PFSK-1 (cell line): Measurements from ENCODE around the gene CDON.

ENCODE experiments used
- FOXP2 ChIP-seq: optimal IDR thresholded peaks from 2 replicates; pipeline ENCODE3; 2011; ENCODE audit warnings: borderline replicate concordance, control low read depth, inconsistent platforms; ENCODE audit not compliant: insufficient read depth; ENCODE audit errors: extremely low read length, extremely low read depth
- POLR2AphosphoS5 ChIP-seq: IDR thresholded peaks from 2 replicates; pipeline ENCODE4 v1.6.1; 2012; ENCODE audit warnings: low read depth, mild to moderate bottlenecking, control low read depth, low read length, moderate library complexity
- REST ChIP-seq, 2 experiments: IDR thresholded peaks; 2 replicates each; pipeline versions ENCODE4 v1.6.1 to v1.8.0; 2011 to 2012; ENCODE audit warnings: low read depth in 2 of 2, low read length in 2 of 2, control low read depth in 1 of 2, inconsistent platforms in 1 of 2, mild to moderate bottlenecking in 1 of 2, moderate library complexity in 1 of 2; ENCODE audit not compliant: insufficient read depth in 1 of 2
- SIN3A ChIP-seq: IDR thresholded peaks from 2 replicates; pipeline ENCODE4 v1.6.1; 2012; ENCODE audit warnings: mild to moderate bottlenecking, low read length, moderate library complexity, borderline replicate concordance; ENCODE audit not compliant: insufficient read depth
- TAF1 ChIP-seq: IDR thresholded peaks from 2 replicates; pipeline ENCODE4 v1.6.1; 2012; ENCODE audit warnings: low read length, control low read depth, borderline replicate concordance; ENCODE audit not compliant: insufficient read depth

Gene CDON

DNA sequence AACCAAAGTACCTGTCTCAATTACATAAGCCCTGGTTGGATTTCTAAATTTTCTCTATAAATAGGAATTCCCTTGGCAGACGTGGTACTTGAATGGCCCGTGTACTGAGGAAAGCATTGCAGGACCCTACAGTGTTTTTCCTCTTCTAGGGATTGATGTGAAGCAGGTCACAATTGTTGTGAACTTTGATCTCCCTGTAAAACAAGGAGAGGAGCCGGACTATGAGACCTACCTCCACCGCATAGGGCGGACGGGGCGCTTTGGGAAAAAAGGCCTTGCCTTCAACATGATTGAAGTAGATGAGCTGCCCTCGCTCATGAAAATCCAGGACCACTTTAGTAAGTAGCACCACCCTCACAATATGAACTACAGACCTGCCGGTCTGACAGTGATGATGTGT, 141.6 kb downstream of the CDON start:
- no peak for TF ChIP-seq REST (IDR thresholded peaks at IDR 0.05; ENCODE audit: insufficient read depth in 1 of 2, low read depth in 2 of 2, low read length in 2 of 2)

DNA sequence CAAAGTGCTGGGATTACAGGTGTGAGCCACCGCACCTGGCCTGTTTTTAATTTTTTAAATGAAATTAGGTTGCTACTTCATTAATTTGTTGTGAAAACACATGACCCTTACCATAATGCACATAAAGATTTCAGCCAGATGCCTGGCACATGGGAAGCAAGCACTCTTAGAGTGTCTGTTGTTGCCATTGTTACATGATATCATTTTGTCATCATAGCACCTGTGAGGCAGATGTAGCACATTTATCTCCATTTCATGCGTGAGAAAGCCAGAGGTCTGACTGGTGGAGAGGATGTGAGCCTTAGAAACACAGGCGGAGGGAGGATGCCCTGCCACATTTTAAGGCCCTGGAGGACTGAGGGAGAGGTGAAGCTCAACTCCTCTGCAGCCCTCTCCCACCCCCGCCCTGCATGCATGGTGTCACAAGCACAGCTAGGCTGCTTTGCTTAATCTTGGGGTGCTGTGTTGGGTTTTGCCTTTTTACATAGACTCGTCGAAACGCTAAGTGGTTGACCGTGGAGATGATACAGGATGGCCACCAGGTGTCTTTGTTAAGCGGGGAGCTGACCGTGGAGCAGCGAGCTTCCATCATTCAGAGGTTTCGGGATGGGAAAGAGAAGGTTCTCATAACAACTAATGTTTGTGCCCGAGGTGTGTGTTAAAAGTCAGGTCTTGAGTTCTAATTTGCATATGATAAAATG, 144.4 kb downstream of the CDON start:
- TF ChIP-seq REST (IDR thresholded peaks at IDR 0.05; ENCODE audit: insufficient read depth in 1 of 2, low read depth in 2 of 2, low read length in 2 of 2) = no peak

- TF ChIP-seq REST (IDR thresholded peaks at IDR 0.05; ENCODE audit: insufficient read depth in 1 of 2, low read depth in 2 of 2, low read length in 2 of 2) (no peak), FOXP2 (no peak), POLR2AphosphoS5 (no peak), TAF1 (no peak), SIN3A (no peak)
These were observed 145.9 kb downstream of the CDON start for GRCh38 chr11:125916683-125917347.

GRCh38 chr11:125910226-125910849, 152.3 kb downstream of the CDON start:
- TF ChIP-seq REST (IDR thresholded peaks at IDR 0.05; ENCODE audit: insufficient read depth in 1 of 2, low read depth in 2 of 2, low read length in 2 of 2) = no peak
- TF ChIP-seq FOXP2 = no peak
- no peak for TF ChIP-seq POLR2AphosphoS5
- no peak for TF ChIP-seq SIN3A
